ENCODE measurements around the gene UCP2.

The UCP2 gene

DNA sequence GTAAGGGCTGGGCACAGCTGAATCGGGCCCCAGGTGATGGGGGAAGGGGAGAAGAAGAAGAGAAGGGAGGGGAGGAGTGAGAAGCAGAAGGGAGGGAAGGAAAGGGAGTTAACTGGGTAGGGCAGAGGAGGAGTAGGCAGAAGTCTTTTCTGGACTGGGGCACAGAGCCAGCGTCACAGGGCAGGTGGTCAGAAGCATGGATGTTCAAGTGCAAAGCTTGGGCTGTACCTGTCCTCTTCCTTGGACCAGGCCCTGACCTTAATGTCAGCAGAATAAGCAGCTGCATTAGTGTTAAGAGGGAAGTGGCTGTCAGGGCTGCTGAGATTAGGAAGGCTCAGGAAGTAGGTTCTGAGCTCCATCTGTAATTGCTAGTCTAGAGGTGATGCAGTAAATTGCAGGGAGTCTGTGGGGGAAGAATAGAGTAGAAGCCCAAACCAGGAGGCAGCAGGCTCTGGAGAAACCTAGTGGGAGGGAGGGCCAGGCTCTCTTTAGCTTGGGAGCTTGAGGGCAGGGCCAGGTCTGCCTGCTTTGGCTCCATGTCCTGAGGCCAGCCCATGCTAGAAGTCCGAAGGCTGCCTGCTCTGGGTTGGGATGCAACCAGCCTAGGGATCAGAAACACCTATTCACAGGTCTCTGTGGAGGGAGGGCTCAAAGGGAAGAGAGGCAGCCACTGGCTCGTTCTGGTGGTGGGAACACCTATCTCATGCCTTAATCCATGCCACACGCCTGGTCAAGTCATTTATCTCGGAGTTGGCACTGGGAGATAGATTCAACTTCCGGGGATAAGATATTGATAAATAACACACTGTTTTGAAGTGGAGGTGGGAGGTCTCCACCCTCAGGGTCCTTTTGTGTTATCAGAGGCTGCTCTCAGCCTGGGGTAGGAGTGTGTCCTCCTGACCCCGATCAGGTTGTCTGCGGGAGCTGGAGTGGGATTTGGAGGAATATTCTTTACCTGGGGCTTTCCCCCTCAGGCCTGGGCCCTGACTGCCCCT is 28.0 kb upstream of the UCP2 start:
- no peak for DNase-seq (ENCODE audit: low read depth in 2 of 2)

DNA sequence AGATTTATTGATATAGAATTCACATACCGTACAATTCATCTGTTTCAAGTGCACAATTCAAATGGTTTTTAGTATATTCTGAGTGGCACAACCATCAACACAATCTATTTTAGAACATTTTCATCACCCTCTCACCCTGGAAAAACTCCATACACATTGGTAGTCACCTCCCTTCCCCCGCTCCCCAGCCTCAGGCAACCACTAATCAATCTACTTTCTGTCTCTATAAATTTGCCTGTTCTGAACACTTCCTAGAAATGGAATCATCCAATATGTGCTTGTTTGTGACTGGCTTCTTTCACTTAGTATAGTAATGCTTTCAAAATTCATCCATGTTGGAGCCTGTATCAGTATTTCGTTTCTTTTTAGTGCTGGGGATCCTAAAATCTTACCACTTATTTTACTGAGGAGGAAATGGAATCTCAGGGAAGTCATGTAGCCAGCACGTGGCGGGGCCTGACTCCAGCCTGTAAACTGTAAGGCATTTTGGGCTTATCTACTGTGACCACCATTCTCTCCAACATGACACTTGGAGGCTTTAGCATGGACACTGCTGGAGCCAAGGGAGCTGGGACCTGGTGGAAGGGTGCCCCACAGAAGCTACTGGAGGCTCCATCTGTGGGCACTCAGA is 27.1 kb upstream of the UCP2 start:
- DNase-seq (ENCODE audit: low read depth in 2 of 2) = no peak

DNA sequence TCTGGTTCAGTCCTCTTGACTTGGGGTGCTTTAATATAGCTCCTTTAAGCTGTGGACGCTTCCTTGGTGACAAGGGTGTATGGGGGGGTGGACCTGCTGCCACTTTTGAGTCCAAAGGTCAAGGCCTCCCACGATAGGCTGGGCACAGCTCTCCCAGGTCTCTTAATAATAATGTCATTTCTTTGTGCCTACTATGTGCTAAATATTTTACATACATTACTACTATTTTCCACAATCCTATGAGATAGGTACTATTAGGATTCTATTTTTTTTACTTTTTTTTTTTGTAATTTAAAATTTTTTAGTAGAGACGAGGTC is 26.5 kb upstream of the UCP2 start:
- DNase-seq (ENCODE audit: low read depth in 2 of 2) = no peak

DNA sequence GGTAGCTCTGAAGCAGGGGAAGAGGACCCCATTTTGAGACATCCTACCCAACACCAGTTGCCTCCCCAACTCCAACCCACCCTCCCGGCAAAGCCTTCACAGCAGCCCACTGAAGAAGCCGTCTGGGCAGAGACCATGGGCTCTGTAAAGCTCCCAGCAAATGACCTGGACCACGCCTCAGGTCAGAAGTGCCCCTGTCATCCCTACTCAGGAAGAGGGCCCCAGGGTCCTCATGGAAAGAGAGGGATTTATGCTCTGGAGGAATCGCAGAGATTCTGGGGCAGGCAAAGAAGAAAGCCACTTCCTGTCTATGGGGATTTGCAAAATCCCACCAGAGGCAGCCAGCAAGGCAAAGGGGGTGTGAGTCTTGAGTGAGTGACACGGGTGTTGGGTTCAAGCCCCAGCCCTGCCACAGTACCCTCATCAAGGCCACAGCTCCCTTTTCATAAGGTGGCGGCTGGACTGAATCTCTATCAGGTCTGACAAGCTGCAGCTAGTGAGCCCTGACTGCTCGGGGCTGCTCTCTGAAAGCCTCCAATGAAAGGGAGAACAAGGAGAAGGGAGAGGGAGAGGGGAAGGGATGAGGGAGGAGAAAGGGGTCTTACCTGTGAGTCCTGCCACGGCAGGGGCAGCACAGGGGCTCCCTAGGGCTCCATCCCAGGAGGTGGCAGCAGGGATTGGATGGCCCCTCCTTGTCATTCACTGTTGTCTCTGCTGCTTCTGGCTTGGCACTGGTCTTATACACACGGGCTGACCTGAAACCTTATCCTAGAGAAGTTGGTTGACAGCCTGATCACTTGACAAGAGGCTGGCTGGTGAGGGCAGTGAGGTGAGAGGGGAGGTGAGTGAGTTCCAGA is 26.0 kb upstream of the UCP2 start, which contains the start of gene UCP3:
Gene UCP3 (minus strand): TSS at position 713 of the 857 bp plus-strand sequence. CDS start 2,043 bp downstream, outside the sequence.
- DNase-seq (ENCODE audit: low read depth in 2 of 2) = no peak

DNA sequence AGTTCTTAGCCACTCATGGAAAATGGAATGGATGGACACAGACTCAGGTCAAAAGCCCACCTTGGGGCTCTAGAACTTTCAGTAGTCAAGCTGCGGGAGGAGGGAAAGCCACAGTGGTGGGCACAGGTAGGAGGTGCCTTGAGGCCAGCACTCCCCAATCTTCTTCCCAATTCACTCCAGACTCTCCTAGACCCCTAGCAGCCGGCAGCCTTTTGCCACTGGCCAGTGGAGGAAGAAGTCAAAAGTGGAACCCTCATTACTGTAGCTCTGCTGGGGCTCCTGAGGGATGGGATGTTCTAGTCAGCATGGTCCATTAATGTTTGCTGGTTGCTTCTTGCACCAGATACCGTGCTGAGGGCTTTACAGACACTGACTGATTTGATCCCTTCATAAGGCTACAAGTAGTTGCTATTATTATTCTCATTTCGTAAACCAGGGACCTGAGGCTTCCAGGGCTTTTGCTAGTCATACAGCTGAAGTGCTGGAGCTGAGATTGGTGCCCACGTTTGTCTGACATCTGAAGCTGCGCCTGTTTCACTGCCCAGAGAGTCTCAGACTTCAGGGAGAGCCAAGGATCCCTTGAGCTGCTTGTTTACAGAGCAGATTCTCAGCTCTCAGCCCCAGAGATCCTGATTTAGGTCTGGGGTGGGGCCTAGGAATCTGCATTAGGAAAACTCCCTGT is 25.2 kb upstream of the UCP2 start:
- DNase-seq (ENCODE audit: low read depth in 2 of 2) = no peak

DNA sequence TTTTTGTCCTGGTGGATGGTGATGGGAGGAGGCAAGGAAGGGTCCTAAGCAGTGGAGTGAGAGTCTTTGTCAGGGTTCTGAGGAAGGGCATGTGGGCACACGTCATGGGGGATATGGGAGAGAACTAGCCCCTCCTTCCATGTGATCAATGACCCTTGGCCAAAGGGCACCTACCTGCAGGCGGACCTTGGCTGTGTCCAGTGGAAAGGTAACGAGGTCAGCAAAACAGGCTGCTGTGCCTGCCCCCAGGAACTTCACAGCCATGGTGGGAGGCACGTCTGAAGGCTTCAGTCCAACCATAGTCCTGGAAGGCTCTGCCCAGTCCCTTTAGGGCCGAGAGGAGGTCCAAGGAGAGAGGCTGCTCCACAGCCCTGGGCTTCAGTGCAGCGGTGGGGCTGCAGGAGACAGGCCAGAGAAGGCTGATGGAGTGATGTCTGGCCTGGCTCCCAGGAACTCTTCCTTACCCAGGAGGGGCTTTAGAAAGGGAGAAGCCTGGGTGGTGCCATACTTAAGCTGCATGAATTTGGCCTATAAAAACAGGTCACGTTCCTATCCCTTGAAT is 24.2 kb upstream of the UCP2 start:
- DNase-seq (ENCODE audit: low read depth in 2 of 2) = no peak

DNA sequence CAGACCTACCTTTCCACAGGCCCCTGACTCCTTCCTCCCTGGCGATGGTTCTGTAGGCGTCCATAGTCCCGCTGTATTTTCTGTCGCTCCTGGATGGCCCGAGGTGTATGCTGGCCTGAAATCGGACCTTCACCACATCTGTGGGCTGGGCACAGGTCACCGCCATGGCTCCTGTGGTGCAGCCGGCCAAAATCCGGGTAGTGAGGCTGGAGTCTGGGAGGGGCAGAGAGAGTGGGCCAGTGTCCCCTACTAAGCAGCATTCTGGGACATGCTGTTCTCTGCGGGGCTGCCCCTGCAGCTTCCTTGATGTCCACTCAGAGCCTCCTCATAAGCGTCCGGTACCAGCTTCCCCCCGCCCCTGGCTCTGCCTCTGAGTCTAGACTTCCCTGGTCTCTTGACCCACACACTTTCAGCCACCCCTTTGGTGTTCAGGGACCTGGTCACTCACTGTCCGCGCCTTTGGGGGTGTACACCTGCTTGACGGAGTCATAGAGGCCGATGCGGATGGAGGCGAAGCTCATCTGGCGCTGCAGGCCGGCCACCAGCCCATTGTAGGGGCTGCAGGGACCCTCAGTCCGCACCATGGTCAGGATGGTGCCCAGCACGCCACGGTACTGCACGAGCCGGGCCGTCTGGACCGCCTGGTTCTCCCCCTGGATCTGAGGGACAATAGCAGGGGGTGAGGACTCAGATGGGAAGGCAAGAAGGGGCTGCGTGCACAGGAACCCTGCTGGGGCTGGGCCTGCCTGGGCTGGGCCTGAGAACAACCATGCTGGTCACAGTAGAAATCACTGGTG is 23.3 kb upstream of the UCP2 start:
- DNase-seq (ENCODE audit: low read depth in 2 of 2) = no peak

DNA sequence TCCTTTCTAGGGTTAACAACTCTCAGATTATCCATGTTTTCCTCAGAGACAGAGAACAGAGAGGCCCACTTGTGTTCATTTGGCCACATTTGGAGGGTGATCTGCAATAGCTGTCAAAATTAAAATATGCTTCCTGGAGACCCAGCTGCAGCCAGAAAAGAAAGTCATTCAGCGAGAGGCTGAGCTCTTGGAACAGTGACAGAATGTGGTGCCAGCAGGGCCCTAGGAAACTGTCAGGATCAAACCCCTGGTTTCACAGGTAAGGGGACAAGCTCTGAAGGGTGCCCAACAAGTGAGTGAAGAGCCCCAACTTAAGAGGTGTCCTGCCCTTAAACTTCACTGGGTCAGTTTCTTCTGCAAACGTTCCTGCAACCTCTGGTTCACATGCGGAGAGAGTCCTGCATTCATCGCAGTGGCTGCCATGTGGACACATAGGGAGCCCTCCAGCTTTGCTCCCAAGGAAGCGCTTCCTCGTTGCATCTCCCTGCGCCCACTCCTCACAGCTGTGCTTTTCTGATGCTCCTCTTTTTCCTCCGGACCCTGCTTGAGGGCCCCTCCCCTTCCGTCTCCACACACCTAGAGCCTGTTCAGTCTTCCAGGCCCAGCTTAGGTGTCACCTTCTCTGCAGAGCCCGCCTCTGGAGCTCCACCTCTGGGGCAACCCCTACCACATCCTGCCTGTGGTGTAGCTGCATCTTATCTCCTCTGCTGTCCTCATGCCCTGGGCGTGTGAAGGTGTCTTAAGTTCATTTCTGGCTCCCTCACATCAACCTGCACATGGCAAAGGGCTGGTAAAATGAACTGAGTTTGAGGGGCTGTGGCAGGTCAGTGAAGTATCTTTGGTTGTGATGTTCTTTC is 22.3 kb upstream of the UCP2 start:
- peak; percentile 53 to 69 for DNase-seq (ENCODE audit: low read depth in 2 of 2)

DNA sequence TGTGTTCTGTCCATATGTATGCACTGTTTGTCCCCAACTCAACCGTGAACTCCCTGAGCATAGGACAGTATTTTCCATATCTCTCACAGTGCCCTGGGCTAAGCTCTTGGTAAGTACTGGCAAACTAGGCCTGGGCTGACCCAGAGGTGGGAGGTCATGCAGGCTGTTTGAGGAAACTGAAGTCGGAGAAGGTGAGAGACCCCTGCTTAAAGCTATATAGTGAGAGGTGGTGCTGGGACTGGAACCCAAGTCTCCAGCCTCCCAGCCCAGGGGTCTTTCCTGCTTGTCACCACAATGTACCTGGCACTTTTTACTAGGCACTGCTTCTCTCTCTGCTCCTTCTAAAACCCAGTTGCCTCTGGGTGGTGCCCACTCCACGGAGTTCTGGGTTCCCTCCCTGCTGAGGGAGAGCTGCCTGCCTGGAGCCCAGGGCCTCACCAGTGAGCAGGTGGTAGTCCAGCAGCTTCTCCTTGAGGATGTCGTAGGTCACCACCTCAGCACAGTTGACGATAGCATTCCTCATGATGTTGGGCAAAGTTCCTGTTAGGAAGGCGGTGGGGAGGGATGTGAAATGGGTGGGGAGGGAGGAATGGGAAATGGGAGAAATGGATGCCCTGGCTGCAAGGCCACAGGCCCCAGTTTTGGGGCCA is 21.5 kb upstream of the UCP2 start:
- DNase-seq (ENCODE audit: low read depth in 2 of 2) = no peak

DNA sequence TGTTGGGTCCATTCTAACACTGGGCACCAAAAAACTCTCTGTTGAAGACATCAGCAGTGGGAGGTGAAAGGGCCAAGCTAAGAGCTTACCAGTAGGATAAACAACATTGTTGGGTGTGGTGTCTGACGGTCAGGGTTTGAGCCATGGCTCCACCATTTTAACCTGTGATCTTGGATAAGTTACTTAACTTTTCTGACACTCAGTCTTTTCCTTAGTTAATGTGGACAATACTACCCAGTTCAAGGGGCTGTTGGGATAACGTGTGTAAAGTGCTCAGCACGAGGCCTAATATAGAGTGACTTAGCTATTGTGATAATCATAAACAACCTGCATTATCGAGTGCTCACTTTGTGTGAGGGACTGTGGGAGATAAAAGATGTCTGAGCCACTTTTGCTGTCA is 20.2 kb upstream of the UCP2 start:
- DNase-seq (ENCODE audit: low read depth in 2 of 2) = no peak

DNA sequence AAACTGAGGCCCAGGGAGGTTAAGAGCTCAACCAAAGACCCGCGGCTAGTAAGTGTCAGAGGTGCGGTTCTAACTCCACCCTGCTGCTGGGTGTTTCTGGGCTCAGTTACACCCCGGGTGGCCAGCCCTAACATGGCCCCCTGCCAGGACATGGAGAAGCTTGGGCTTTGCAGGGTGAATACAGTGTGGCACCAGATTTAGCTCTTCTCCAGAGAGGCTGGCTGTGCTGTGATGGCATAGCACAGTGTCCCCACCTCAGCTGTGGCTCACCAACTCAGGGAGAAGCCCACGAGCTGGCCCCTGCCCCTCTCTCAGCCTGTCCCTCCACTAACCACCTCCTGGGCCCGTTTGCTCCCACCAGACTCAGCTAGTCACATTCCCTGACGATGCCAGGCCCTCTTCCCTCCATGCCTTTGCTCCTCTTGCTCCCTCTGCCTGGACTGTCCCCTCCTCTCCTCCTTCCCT is 19.2 kb upstream of the UCP2 start:
- DNase-seq (ENCODE audit: low read depth in 2 of 2) = no peak

DNA sequence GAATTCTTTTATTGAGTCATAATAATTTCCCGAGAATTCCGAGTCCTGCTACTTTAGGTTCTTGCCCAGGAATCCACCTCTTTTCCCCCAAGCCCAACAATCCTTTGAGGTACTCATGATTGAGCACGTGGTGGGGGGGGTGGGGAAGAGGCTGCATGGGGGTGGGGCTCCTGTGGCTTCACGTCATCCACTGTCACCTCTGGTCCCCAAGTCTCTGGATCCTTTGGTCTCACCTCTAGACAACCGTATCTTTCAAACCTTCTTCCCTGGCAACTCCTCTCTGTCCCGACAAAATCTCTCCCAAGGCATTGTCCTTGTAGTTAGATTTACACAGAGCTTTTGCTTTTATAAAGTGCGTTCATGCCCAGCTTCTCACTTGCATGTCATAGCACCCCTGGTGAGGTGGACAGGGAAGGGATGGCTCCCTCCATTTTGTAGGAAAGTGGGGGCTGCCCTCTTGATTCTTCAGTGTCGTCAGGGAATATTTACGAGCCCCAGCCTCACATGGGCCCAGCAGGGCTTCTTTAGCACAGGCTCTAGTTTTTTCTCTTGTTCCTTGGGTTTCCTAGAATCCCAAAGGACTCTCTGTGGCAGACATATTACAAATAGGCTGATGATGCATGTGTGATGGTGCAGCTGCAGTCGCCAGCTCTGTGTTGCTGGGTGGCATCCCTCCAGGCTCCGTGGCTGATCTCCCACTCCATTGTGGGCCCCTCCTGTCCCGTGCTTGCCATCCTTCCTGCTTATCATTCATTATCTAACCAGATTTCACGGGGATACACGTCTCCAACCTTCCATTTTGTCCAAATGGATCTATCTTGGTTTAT is 17.9 kb upstream of the UCP2 start:
- DNase-seq (ENCODE audit: low read depth in 2 of 2) = no peak

DNA sequence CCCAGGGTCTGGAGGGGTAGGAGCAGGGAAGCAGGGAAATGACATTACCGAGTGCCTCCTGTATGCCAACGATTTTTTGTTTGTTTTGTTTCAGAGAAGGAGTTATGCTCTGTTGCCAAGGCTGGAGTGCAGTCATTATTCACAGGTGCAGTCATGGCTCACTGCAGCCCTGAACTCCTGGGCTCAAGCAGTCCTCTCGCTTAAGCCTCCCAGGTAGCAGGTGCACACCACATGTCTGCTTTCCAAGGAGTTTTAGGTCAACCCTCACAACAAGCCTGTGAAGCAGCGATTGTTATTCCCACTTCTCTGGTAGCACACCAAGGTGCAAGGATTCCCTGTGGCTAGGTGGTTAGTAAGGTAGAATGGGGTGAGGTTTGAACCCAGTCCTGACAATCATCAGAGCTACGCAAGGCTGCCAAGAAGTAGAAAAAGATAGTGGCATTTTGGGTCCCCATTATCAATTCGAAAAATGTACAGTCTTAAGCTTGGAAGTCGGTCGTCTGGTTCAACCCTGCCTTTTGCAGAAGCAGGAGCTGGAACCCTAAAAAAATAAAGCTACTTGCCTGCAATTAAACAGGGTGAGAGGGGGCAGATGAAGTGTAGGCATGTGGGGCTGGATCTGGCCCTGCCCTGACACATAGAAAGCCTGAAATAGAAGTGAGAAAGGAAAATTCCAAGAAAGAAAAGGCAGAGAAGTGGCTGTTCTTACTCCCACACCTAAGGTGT is 17.1 kb upstream of the UCP2 start:
- DNase-seq (ENCODE audit: low read depth in 2 of 2) = no peak

DNA sequence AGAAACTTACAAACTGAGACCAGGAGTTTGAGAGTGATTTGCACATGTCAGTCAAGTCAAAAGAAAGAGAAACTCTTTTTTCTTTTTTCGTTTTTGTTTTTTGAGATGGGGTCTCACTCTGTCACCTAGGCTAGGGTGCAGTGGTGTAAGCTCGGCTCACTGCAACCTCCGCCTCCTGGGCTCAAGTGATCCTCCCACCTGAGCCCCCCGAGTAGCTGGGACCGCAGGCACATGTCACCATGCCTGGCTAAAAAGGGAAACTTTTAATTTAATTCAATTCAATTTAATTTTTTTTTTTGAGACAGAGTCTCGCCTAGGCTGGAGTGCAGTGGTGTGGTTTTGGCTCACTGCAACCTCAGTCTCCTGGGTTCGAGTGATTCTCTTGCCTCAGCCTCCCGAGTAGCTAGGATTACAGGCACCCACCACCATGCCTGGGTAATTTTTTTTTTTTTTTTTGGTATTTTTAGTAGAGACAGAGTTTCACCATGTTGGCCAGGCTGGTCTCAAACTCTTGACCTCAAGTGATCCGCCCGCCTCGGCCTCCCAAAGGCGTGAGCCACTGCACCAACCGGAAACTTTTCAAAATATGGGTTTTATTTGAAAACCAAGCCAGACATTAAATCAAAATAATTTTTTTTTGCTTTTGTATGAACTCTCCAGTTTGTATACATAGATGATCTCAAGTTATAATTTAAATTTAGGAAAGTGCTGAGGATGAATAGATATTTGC is 16.4 kb upstream of the UCP2 start:
- no peak for DNase-seq (ENCODE audit: low read depth in 2 of 2)

DNA sequence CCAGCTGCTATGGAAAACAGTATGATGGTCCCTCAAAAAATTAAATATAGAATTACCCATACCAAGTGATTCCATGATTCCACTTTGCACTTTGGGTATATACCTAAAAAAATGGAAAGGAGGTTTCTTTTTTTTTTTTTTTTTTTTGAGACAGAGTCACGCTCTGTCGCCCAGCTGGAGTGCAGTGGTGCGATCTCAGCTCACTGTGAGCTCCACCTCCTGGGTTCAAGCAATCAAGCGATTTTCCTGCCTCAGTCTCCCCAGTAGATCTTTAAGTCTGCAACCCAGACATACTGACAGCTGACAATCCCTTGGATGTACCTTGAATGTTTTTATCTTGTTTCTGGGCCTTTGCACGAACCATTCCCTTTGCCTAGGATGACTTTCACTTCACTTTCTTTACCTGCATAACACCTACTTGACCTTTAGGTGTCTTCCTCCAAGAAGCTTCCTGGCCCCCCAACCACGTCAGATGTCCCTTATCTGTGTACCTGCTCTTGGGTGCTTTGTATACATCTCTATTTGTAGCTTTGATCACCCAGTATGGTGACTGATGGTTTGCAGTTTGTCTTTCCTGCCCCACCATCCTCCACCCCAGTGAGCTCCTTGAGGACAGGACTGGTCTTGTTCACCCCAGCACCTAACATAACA is 14.6 kb upstream of the UCP2 start:
- DNase-seq (ENCODE audit: low read depth in 2 of 2) = no peak

DNA sequence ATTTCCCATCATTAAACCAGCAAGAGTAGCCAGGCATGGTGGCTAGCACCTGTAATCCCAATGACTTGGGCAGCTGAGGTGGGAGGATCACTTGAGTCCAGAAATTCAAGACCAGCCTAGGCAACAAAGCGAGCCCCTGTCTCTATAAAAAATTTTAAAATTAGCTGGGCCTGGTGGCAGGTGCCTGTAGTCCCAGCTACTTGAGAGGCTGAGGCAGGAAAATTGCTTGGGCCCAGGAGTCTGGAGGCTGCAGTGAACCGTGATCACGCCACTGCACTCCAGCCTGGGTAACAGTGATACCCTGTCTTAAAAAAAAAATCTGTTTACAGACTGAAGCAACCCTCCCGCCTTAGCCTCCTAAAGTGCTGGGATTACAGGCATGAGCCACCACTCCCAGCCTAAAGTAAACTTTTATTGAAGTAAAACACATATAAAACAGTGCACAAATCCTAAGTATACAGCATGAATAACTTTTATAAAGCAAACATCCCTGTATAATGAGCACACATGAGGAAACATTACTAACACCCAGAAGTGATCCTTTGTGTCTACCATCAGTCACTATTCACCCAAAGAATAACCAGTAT is 13.6 kb upstream of the UCP2 start:
- DNase-seq (ENCODE audit: low read depth in 2 of 2) = no peak
